Right renal pelvis (tissue), 4 donors: ENCODE results near the gene HPS4. TPM values are rescaled to one million over a fixed set of nuclear protein-coding genes. Genes with fewer than 3 reads are reported as not detected.
"Not testable (repeated sequence)": the region's sequence is repeated elsewhere in the genome, so short reads cannot be mapped to it uniquely, and the experiment has no call there.

Source experiments
- DNase-seq, 4 donors: peaks; one replicate each; pipeline ENCODE4 v3.0.0-alpha.2; 2013; ENCODE audit warnings: low read depth in 4 of 4, low spot score in 3 of 4, missing footprints in 1 of 4
- polyA plus RNA-seq, 4 donors: library from polyadenylated mRNA; unstranded; fragments of 120-200 nt; gene quantifications; one replicate each; pipeline ENCODE4 v1.2.1, GENCODE V29; 2013; ENCODE audit not compliant: insufficient read length in 4 of 4

HPS4 gene
- 10 to 100 TPM; 28.8 to 38.0 (median 33.3) TPM for polyA plus RNA-seq

DNA sequence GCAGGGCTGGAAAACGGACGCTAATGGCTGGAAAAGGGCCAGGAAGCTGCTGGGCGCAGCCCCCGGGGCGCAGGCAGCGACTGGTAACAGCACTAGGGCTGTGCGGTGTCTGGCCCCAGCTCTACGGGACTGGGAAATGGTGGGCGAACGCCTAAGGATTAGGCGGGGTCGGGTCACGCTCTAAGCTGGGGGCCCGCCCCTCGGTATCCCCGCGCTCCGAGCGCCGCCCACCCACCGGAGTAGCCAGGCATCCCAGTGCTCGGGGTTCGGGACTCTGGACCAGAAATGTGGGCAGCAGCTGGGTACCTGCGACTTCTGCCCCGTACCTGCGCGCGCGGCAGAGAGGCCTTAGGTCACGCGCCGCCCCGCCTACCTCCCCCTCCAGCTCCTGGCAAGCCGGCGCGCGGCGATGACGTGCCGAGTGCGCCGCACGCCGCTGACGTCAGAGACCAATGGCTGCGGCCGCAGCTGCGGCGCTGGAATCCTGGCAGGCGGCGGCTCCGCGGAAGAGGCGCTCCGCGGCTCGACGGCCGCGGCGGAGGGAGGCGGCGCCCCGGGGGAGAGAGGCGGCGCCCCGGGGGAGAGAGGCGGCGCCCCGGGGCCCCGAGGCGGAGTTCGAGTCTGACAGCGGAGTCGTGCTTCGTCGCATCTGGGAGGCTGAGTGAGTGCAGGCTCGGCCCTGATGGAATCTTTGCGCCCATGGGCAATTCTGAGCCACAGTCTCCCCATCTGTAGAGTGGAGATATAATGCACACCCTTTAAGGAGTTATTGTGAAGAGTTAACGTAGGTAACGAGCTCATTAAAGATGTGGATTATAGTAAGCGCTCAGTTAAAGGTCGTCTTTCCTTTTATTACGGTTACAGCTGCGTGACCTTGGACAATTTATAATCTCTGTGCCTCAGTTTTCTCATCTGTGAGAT is at the start of gene HPS4, which contains the start of gene SRRD:
Gene HPS4 (minus strand): TSS at position 345 of the 921 bp plus-strand sequence. CDS start 2,021 bp downstream, outside the sequence.
Gene SRRD (plus strand): TSS at position 439 of the 921 bp plus-strand sequence. CDS start 14 bp downstream, at position 453.
- peak; percentile 83 to 91 (median 86) for DNase-seq

- no peak for DNase-seq
Measured at GRCh38 chr22:26529345-26529744, 45.8 kb upstream of the HPS4 start.

DNA sequence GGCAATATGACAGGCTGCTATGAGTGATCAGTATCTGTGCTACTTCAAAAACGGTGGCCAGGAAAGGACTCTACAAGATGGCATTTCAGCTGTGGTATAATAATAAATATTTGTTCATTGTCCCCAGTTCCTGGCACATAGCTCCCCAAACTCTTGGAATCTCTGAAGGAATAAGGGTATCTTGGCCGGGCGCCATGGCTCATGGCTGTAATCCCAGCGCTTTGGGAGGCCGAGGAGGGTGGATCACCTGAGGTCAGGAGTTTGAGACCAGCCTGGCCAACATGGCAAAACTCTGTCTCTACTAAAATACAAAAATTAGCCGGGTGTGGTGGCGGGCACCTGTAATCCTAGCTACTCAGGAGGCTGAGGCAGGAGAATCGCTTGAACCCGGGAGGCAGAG is 44.9 kb upstream of the HPS4 start:
- DNase-seq, result not testable (repeated sequence)

DNA sequence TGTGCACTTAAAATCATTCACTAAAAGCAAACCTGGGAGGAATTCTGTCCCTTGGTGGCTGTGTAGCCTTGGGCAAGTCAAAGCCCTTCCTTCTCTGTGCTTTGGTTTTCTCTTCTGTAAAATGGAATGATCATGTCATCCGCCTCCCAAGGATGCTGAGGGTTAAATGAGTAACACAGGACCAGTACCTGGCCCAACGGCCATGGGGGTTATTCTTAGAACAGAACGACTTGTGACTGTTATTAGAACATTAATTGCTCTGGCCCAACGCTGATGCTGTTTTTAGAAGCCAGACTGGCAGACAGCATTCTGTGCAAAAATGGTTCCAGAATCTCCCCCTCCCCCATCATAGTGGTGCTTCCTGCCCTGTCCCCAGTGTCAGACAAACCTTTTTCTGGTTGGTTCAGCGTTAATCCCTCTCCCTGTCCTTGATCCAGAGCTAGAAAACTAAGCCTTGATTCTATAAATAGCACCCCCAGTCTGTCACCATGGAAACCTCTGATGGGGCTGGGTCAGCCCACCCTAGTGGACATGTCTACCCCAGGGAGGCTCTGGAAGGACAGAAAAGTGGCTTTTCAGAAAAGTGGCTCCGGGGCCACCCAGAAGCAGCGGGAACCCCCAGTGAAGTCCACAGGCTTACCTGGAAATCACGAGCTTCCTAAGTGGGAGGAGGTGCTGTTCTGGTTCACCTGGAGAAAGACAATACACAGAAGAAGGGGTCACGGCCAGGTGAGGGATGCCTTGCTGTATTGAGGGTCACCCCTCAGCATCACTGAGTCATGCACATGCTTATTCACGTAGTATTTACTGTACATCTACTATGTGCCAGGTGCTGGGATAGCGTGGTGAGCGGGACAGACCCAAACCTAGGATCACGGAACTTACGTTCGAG is 44.2 kb upstream of the HPS4 start:
- DNase-seq, result no peak

- DNase-seq, result no peak
Measured at GRCh38 chr22:26527167-26527566, 43.6 kb upstream of the HPS4 start.

DNA sequence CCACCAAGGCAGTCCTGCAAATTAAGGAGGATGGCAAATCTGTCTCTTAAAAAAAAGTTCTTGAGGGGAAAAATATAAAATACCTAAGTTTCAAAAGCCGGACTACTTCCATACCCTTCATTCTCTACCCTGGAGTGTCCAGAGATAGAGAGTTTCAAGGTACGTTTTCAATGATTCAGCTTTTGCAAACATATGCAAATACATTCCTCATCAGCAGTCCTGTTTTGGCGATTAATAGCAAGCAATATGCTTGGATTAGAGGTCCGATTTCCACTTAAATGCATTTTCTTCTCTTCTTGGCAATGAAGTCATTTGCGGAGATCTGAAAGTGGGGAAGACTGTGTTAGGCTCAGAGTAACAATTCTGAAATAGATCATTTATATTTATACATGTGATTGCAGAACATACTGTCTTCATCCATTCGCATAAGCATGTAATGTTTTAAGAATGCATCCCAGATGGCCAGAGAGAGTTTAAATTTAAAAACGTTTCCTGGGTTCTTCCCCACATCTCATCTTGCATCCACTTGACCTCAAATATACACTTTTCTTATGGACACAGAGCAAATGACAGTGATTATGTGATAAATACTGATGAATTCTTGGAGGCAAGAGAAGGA is 42.5 kb upstream of the HPS4 start:
- DNase-seq, result no peak

GRCh38 chr22:26524870-26525269 is 41.3 kb upstream of the HPS4 start:
- no peak for DNase-seq

DNA sequence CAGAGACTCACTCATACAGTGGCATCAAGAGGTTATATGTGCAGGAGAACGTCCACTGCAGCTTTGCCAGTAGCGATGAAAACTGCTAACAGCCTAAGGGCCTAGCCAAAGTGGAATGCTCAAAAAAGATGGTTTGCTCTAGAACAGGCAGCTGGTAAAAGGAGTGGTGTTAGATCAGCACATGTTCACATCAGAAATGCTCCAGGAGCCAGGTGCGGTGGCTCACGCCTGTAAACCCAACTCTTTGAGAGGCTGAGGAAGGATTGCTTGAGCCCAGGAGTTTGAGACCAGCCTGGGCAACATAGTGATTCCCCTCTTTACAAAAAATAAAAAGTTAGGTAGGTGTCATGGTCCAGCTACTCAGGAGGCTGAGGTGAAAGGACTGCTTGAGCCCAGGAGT is 39.0 kb upstream of the HPS4 start:
- DNase-seq, result no peak

DNA sequence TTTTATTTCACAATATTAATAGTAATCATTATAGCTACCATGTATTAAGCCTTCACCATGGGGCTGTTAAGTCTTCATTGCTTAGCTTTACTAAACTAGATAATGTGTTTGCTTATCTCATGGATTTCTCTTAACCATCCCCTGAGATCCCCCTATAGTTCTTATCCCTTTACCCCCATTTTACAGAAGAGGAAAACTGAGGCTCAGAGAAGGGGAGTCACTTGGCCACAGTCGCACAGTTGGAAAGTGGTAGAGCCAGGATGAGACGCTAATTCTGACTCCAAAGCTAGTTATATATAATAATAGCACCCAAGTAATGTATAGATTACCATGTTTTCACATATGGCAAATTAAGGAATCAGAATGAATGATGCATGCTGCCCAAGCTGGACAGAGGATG is 38.4 kb upstream of the HPS4 start:
- DNase-seq, result no peak

DNA sequence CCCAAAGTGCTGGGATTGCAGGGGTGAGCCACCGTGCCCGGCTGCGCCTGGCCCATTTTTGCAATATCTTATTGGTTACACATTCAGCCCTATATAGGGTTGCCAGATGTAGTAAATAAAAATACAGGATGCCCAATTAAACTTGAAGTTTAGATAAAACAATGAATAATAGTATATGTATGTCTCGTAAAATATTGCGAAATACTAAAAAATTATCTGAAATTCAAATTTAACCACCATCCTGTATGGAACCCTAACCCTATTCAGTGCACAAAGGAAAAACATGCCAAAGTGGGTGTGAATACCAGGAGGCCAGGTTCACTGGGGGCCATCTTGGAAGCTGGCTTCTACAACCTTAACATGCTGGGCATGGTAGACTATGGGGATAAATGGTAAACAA is 33.8 kb upstream of the HPS4 start:
- no peak for DNase-seq

DNA sequence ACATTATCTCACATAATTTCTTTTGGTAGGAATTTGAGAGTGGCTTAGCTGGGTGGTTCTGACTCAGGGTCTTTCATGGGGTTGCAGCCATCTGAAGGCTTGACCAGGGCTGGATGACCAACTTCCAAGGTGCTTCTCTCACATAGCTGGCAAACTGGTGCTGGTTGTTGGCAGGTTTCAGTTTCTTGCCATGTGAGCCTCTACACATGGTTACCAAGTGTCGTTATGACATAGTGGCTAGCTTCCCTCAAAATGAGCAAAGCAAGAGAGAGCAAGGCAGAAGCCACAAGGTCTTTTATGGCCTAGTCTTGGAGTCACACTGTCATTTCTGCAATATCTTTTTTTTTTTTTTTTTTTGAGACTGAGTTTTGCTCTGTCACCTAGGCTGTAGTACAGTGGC is 32.9 kb upstream of the HPS4 start:
- no peak for DNase-seq

DNA sequence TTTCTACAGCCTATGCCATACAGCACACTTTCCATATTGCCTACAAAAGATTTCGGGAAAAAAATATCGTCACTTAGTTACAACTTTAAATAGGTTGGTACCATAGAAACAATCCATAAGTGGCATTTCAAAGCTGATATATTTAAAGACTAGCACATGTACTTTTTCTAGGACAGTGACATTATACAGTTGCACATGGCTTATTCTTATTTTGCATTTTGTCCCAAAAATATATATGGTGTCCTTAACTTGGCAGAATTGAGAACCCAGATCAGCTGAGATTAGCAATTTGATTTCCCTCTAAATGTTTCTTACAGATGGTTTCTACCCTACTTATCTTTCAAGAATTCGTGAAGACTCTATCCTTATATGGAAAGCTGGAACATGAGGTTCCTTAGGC is 32.3 kb upstream of the HPS4 start:
- no peak for DNase-seq

GRCh38 chr22:26514419-26515161 is 31.0 kb upstream of the HPS4 start:
- no peak for DNase-seq

DNA sequence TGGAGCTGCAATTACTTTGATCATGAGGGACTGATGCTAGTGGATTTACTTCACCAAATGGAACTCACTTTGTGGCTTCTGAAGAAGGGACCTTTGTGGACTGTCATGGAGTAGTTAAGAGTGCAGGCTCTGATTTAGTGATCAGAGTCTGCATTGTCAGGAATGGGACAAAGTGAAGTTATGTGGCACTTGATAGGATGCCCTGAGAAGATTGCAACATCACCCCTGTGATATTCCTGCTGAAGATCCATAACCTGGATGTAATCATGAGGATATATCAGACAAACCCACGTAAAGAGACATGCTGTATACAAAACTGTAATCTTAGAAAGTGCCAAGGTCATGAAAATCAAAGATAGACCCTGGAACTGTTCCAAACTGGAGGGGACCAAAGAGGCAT is 30.3 kb upstream of the HPS4 start:
- DNase-seq, result no peak

GRCh38 chr22:26512149-26512793 is 28.7 kb upstream of the HPS4 start, which contains the start of gene TFIP11:
Gene TFIP11, minus strand, starts transcription at chr22:26512473. Its CDS starts 2,201 bp downstream, at chr22:26510272.
- DNase-seq, result peak; percentile 79 to 91 (median 84)

- DNase-seq, result no peak
Measured at GRCh38 chr22:26508148-26508547, 24.6 kb upstream of the HPS4 start.

DNA sequence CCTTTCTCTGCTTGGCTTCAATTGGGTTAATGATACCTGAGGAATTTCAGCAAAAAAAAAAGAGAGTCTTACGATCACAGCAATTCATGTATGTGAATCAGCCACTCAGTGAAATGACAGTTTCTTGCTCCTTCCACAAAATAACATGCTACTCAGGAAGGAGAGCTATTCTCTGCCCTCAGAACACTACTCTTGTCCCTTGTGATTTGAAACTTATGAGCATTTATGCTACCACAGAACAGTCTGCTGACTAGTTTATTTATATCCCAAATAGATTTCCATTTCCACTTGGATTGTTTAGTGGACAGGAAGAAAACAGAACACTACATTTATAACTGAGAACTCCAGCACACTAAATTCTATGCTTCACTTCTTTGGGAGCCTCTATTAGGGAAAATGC is 20.2 kb upstream of the HPS4 start:
- no peak for DNase-seq

GRCh38 chr22:26502688-26503561 is 19.3 kb upstream of the HPS4 start:
- no peak for DNase-seq
